Measurements from ENCODE around the gene OR8G1. TPM values are rescaled to one million over a fixed set of nuclear protein-coding genes. Genes with fewer than 3 reads are reported as not detected.

OR8G1 gene
- total RNA-seq, 1 donor from 2014 or later = not detected

GRCh38 chr11:124277207-124277606 lies 36.3 kb downstream of the OR8G1 start:
- Mint-ChIP-seq H3K36me3 (ENCODE audit: insufficient read depth) (no peaks in the 10 kb centered on the region), H3K4me3 (ENCODE audit: low read depth) (no peak overlapping the region), H3K4me1 (ENCODE audit: low read depth) (peaks cover 7% of the 10 kb centered on the region), H3K27me3 (no peaks in the 10 kb centered on the region), H3K9me3 (ENCODE audit: low read depth) (peaks cover 24% of the 10 kb centered on the region), H3K27ac (no peak overlapping the region)
- no peak for DNase-seq (ENCODE audit: low spot score, unreplicated experiment)
- TF ChIP-seq CTCF (IDR thresholded peaks at IDR 0.05; ENCODE audit: unreplicated experiment) = no peak

DNA sequence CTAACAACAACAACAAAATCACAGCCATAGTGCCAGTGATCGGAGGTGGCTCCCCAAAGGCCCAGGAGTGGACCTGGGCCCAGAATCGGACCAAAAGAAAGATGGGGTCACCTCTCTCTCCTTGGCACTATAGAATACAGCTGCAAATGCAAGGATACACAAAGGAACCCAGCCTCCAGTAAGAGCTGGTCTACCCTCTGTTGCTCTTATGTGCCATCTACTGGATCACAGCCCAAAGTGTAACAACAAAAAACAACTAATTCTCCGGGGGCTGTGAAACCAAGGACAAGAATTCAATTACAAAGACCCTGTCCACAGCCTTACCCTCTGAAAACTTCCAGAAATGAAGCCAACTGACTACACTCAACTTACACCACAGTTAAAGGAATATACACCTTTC lies 36.9 kb downstream of the OR8G1 start:
- Mint-ChIP-seq H3K4me3 (ENCODE audit: low read depth) (no peak overlapping the region), H3K36me3 (ENCODE audit: insufficient read depth) (no peaks in the 10 kb centered on the region), H3K27me3 (no peaks in the 10 kb centered on the region), H3K27ac (no peak overlapping the region), H3K4me1 (ENCODE audit: low read depth) (peaks cover 7% of the 10 kb centered on the region), H3K9me3 (ENCODE audit: low read depth) (peaks cover 25% of the 10 kb centered on the region)
- no peak for DNase-seq (ENCODE audit: low spot score, unreplicated experiment)
- TF ChIP-seq CTCF (IDR thresholded peaks at IDR 0.05; ENCODE audit: unreplicated experiment) = peak; percentile 29

- Mint-ChIP-seq H3K27ac (no peak overlapping the region), H3K4me1 (ENCODE audit: low read depth) (peaks cover 7% of the 10 kb centered on the region), H3K4me3 (ENCODE audit: low read depth) (no peak overlapping the region), H3K9me3 (ENCODE audit: low read depth) (peaks cover 26% of the 10 kb centered on the region), H3K36me3 (ENCODE audit: insufficient read depth) (peaks cover 1% of the 10 kb centered on the region), H3K27me3 (no peaks in the 10 kb centered on the region)
- no peak for TF ChIP-seq CTCF (IDR thresholded peaks at IDR 0.05; ENCODE audit: unreplicated experiment)
- DNase-seq (ENCODE audit: low spot score, unreplicated experiment) = no peak
Measured at GRCh38 chr11:124278261-124278660, 37.4 kb downstream of the OR8G1 start.

DNA sequence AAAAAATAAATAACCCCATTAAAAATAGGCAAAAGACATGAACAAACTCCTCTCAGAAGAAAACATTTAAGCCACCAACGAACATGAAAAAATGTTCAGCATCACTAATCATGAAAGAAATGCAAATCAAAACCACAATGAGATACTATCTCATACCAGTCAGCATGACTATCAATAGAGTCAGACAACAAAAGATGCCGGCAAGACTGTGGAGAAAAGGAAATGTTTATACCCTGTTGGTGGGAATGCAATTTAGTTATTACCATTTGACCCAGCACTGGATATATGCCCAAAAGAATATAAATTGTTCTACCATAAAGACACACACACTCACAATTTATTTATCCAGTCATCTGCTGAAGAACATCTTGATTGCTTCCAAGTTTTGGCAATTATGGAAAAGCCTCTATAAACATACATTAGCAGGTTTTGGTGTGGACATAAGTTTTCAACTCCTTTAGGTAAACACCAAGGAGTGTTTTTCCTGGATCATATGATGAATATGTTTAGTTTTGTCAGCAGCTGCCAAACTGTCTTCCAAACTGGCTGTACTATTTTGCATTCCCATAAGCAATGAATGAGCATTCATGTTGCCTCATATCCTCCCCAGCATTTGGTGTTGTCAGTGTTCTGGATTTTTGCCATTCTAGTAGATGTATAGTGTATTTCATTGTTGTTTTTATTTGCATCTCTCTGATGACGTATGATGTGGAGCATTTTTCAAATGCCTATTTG lies 44.9 kb downstream of the OR8G1 start:
- no peaks in the 10 kb centered on the region for H3K27me3 Mint-ChIP-seq
- H3K27ac Mint-ChIP-seq = no peak overlapping the region
- no peak for TF ChIP-seq CTCF (IDR thresholded peaks at IDR 0.05; ENCODE audit: unreplicated experiment)
- H3K9me3 Mint-ChIP-seq (ENCODE audit: low read depth) = peaks cover 52% of the 10 kb centered on the region
- H3K4me1 Mint-ChIP-seq (ENCODE audit: low read depth) = no peaks in the 10 kb centered on the region
- peaks cover 3% of the 10 kb centered on the region for H3K36me3 Mint-ChIP-seq (ENCODE audit: insufficient read depth)
- DNase-seq (ENCODE audit: low spot score, unreplicated experiment) = no peak
- H3K4me3 Mint-ChIP-seq (ENCODE audit: low read depth) = no peak overlapping the region

DNA sequence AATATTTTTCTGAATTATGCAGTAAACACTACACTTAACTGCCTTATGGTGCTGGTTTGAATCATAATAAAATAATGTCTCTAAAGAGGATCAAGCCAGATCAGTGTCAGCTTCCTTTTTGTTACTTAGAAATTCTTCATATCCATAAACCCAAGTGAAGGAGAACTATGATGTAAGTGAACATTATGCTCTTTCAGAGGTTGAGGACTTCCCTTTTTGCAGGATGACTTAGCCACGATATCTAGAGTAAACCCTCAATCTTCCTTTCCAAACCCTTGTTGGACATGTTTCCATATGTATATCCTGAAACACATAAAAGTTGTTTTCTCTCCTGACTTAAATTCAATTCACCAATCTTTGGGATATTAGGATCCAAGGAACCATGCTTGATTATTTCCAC lies 53.8 kb downstream of the OR8G1 start:
- no peak overlapping the region for H3K4me3 Mint-ChIP-seq (ENCODE audit: low read depth)
- peaks cover 4% of the 10 kb centered on the region for H3K4me1 Mint-ChIP-seq (ENCODE audit: low read depth)
- no peaks in the 10 kb centered on the region for H3K27me3 Mint-ChIP-seq
- no peak for DNase-seq (ENCODE audit: low spot score, unreplicated experiment)
- TF ChIP-seq CTCF (IDR thresholded peaks at IDR 0.05; ENCODE audit: unreplicated experiment) = no peak
- H3K9me3 Mint-ChIP-seq (ENCODE audit: low read depth) = peaks cover 16% of the 10 kb centered on the region
- no peaks in the 10 kb centered on the region for H3K36me3 Mint-ChIP-seq (ENCODE audit: insufficient read depth)
- H3K27ac Mint-ChIP-seq = no peak overlapping the region

Data from progenitor cell of endocrine pancreas (in vitro differentiated cells).